HepG2 (cell line): ENCODE results near the gene POLR1D. TPM values are rescaled to one million over a fixed set of nuclear protein-coding genes. Genes with fewer than 3 reads are reported as not detected.
A peak's percentile ranks its signal among the peaks of the same experiment; 100 is the strongest.

Experiments
- BCL6 ChIP-seq: IDR thresholded peaks from 2 replicates; pipeline ENCODE4 v1.6.1; 2016; ENCODE audit warnings: missing genetic modification reagents, missing compliant biosample characterization
- CENPX ChIP-seq: sonication (generic); formaldehyde crosslinking; IDR thresholded peaks from 2 replicates; pipeline ENCODE4 v1.9.0; 2021; ENCODE audit warnings: mild to moderate bottlenecking, missing genetic modification reagents, moderate library complexity
- FOXK2 ChIP-seq: fragments of 450-650 bp; IDR thresholded peaks from 2 replicates; pipeline ENCODE4 v1.6.1; 2016
- GATA4 ChIP-seq: sonication (generic); IDR thresholded peaks from 2 replicates; pipeline ENCODE4 v1.6.1; 2016; ENCODE audit warnings: antibody characterized with exemption, low read depth, borderline replicate concordance
- HOXA3 ChIP-seq: sonication (generic); formaldehyde crosslinking; IDR thresholded peaks from 2 replicates; pipeline ENCODE4 v1.5.0; 2020; ENCODE audit warnings: missing genetic modification reagents
- IKZF4 ChIP-seq: sonication (generic); formaldehyde crosslinking; IDR thresholded peaks from 2 replicates; pipeline ENCODE4 v1.5.1; 2020; ENCODE audit warnings: borderline replicate concordance, mild to moderate bottlenecking, low read depth, missing genetic modification reagents; ENCODE audit errors: not compliant biosample characterization
- LCORL ChIP-seq, 2 experiments: fragments of 450-650 bp in 1 of 2; sonication (generic) in 1 of 2; formaldehyde crosslinking in 1 of 2; IDR thresholded peaks; 2 replicates each; pipeline versions ENCODE4 v1.5.0 to v1.6.1; 2017 to 2020; ENCODE audit warnings: antibody characterized with exemption in 1 of 2, missing genetic modification reagents in 1 of 2
- MYC ChIP-seq: sonication (generic); formaldehyde crosslinking; IDR thresholded peaks from 2 replicates; pipeline ENCODE4 v1.9.0; 2021; ENCODE audit warnings: missing genetic modification reagents, borderline replicate concordance
- REPIN1 ChIP-seq: sonication (generic); formaldehyde crosslinking; IDR thresholded peaks from 2 replicates; pipeline ENCODE4 v1.8.0; 2022; ENCODE audit warnings: missing genetic modification reagents, low read depth, mild to moderate bottlenecking, borderline replicate concordance
- SP140L ChIP-seq: sonication (generic); formaldehyde crosslinking; IDR thresholded peaks from 2 replicates; pipeline ENCODE4 v1.4.0; 2020; ENCODE audit warnings: missing genetic modification reagents, borderline replicate concordance
- TBL1XR1 ChIP-seq: fragments of 150-350 bp; IDR thresholded peaks from 2 replicates; pipeline ENCODE4 v1.6.1; 2014; ENCODE audit warnings: borderline replicate concordance, low read length; ENCODE audit not compliant: partially characterized antibody
- TGIF2 ChIP-seq: IDR thresholded peaks from 2 replicates; pipeline ENCODE4 v1.6.1; 2016; ENCODE audit warnings: control low read depth, missing compliant biosample characterization
- TSC22D2 ChIP-seq: sonication (generic); formaldehyde crosslinking; IDR thresholded peaks from 2 replicates; pipeline ENCODE4 v1.5.1; 2020; ENCODE audit warnings: missing genetic modification reagents, mild to moderate bottlenecking, borderline replicate concordance
- ZBTB3 ChIP-seq: sonication (generic); formaldehyde crosslinking; IDR thresholded peaks from 2 replicates; pipeline ENCODE4 v1.4.0; 2020; ENCODE audit warnings: low read depth, mild to moderate bottlenecking, moderate library complexity, missing genetic modification reagents, borderline replicate concordance
- ZBTB7A ChIP-seq: sonication (generic); formaldehyde crosslinking; IDR thresholded peaks from 2 replicates; pipeline ENCODE4 v1.8.0; 2022; ENCODE audit warnings: mild to moderate bottlenecking, missing genetic modification reagents
- ZC3H4 ChIP-seq: sonication (generic); formaldehyde crosslinking; IDR thresholded peaks from 2 replicates; pipeline ENCODE4 v1.4.0; 2020; ENCODE audit warnings: missing genetic modification reagents, borderline replicate concordance
- ZFP36 ChIP-seq: fragments of 150-350 bp; IDR thresholded peaks from 2 replicates; pipeline ENCODE4 v1.6.1; 2018; ENCODE audit warnings: borderline replicate concordance, low read length, low read depth; ENCODE audit not compliant: partially characterized antibody
- ZNF143 ChIP-seq: sonication (generic); formaldehyde crosslinking; IDR thresholded peaks from 2 replicates; pipeline ENCODE4 v1.4.0; 2020; ENCODE audit warnings: missing genetic modification reagents
- ZNF264 ChIP-seq: sonication (generic); formaldehyde crosslinking; IDR thresholded peaks from 2 replicates; pipeline ENCODE4 v1.4.0; 2020; ENCODE audit warnings: missing genetic modification reagents
- ZNF547 ChIP-seq: sonication (generic); formaldehyde crosslinking; IDR thresholded peaks from 2 replicates; pipeline ENCODE4 v1.5.1; 2020; ENCODE audit warnings: mild to moderate bottlenecking, missing genetic modification reagents
- ZNF563 ChIP-seq: sonication (generic); formaldehyde crosslinking; IDR thresholded peaks from 2 replicates; pipeline ENCODE4 v1.8.0; 2022; ENCODE audit warnings: mild to moderate bottlenecking, moderate library complexity, missing genetic modification reagents
- ZNF598 ChIP-seq: sonication (generic); formaldehyde crosslinking; IDR thresholded peaks from 2 replicates; pipeline ENCODE4 v1.5.1; 2020; ENCODE audit warnings: mild to moderate bottlenecking, missing genetic modification reagents, borderline replicate concordance
- polyA plus RNA-seq, 8 experiments: library from polyadenylated mRNA; depleted of rRNA in 3 of 8; stranded (reverse) in 7 of 8; unstranded in 1 of 8; fragments of >200 nt; fragmentation: Illumina TruSeq in 4 of 8; extraction: Trizol in 4 of 8; gene quantifications; 2 replicates each; pipeline versions ENCODE4 v1.2.1 to v1.2.3, GENCODE V29; 2011 to 2016; ENCODE audit warnings: low read depth in 4 of 8, missing spikeins in 1 of 8, mixed read lengths in 1 of 8; ENCODE audit not compliant: insufficient read depth in 1 of 8
- total RNA-seq, 5 experiments: library from RNA; depleted of rRNA; stranded (reverse); fragments of >200 nt; fragmentation: Illumina TruSeq; extraction: Trizol; gene quantifications; 2 replicates each; pipeline ENCODE4 v1.2.3, GENCODE V29; 2016; ENCODE audit warnings: low read depth in 1 of 5
- TF ChIP-seq, protein P1 (sequence below): sonication (generic); formaldehyde crosslinking; IDR thresholded peaks from 2 replicates; pipeline ENCODE4 v1.4.0; 2020; ENCODE audit warnings: missing genetic modification reagents
- TF ChIP-seq, protein P2 (sequence below): sonication (generic); formaldehyde crosslinking; IDR thresholded peaks from 2 replicates; pipeline ENCODE4 v1.9.0; 2021; ENCODE audit warnings: mild to moderate bottlenecking, missing genetic modification reagents

The POLR1D gene
- total and polyA plus RNA-seq, 2 of the 13 experiments (the other 11 are each of a cell fraction or from before 2014, with no cell fraction given), result 183 to 490 TPM

DNA sequence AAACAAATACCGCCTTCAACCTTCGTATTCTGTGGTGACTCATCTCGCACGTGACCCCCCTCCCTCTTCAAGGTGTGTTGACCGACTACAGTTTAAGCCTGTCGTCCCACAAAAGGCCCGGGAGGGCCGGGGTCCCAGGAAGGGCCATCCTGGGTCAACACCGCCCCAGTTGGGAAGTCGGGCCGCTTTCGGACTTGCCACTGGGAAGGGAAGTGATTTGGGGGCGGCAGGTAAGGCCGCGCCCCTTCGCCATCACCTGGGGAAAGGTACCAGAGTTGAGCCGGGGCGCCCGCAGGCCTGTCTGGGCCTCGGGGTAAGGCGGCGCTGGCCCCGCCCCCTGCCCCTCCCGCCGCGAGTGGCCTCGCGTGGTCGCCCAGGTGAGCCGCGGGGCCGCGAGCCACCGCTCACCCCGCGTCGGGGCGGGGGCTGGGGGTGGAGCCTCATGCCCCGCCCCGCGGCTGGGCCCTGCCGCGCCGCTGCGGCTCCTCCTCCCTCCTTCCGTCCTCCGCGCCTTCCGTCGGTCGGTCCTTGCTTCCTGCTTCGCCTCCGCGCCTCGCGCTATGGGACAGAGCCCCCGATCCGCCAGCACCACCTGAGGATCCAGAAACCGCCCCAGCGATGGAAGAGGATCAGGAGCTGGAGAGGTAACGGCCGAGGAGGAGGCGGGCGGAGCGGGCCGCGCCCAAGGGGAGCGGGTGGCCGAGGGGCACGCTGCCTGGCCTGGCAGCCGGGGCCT lies at the start of gene POLR1D (continued):
- no peak for TF ChIP-seq IKZF4 (CRISPR knock-in tag)
- TF ChIP-seq, protein P1, sequence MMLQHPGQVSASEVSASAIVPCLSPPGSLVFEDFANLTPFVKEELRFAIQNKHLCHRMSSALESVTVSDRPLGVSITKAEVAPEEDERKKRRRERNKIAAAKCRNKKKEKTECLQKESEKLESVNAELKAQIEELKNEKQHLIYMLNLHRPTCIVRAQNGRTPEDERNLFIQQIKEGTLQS (CRISPR knock-in tag), result peak; percentile 63; the same call in 1 of the 2 replicates
- TF ChIP-seq ZNF547, result no peak; the same call in none of the 2 replicates
- TF ChIP-seq MYC (CRISPR knock-in tag), result peak; percentile 88
- TF ChIP-seq ZNF264, result no peak
- no peak for TF ChIP-seq SP140L (CRISPR knock-in tag)
- no peak for TF ChIP-seq CENPX (CRISPR knock-in tag)
- TF ChIP-seq ZNF598 (CRISPR knock-in tag), result no peak
- peak; percentile 78; the same call in 1 of the 2 replicates for TF ChIP-seq ZNF563
- TF ChIP-seq ZBTB7A (CRISPR knock-in tag), result no peak; the same call in 1 of the 2 replicates
- TF ChIP-seq, protein P2, sequence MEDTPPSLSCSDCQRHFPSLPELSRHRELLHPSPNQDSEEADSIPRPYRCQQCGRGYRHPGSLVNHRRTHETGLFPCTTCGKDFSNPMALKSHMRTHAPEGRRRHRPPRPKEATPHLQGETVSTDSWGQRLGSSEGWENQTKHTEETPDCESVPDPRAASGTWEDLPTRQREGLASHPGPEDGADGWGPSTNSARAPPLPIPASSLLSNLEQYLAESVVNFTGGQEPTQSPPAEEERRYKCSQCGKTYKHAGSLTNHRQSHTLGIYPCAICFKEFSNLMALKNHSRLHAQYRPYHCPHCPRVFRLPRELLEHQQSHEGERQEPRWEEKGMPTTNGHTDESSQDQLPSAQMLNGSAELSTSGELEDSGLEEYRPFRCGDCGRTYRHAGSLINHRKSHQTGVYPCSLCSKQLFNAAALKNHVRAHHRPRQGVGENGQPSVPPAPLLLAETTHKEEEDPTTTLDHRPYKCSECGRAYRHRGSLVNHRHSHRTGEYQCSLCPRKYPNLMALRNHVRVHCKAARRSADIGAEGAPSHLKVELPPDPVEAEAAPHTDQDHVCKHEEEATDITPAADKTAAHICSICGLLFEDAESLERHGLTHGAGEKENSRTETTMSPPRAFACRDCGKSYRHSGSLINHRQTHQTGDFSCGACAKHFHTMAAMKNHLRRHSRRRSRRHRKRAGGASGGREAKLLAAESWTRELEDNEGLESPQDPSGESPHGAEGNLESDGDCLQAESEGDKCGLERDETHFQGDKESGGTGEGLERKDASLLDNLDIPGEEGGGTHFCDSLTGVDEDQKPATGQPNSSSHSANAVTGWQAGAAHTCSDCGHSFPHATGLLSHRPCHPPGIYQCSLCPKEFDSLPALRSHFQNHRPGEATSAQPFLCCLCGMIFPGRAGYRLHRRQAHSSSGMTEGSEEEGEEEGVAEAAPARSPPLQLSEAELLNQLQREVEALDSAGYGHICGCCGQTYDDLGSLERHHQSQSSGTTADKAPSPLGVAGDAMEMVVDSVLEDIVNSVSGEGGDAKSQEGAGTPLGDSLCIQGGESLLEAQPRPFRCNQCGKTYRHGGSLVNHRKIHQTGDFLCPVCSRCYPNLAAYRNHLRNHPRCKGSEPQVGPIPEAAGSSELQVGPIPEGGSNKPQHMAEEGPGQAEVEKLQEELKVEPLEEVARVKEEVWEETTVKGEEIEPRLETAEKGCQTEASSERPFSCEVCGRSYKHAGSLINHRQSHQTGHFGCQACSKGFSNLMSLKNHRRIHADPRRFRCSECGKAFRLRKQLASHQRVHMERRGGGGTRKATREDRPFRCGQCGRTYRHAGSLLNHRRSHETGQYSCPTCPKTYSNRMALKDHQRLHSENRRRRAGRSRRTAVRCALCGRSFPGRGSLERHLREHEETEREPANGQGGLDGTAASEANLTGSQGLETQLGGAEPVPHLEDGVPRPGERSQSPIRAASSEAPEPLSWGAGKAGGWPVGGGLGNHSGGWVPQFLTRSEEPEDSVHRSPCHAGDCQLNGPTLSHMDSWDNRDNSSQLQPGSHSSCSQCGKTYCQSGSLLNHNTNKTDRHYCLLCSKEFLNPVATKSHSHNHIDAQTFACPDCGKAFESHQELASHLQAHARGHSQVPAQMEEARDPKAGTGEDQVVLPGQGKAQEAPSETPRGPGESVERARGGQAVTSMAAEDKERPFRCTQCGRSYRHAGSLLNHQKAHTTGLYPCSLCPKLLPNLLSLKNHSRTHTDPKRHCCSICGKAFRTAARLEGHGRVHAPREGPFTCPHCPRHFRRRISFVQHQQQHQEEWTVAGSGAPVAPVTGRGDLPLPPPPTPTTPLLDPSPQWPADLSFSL, result 0 out of 2 replicates have a peak, but pooled peaks have one; percentile 34
- no peak for TF ChIP-seq ZC3H4
- no peak for TF ChIP-seq TBL1XR1
- TF ChIP-seq REPIN1 (CRISPR knock-in tag), result peak; percentile 66
- TF ChIP-seq ZBTB3 (CRISPR knock-in tag), result peak; percentile 44; the same call in 1 of the 2 replicates
- no peak for TF ChIP-seq ZFP36
- peak; percentile 62; the same call in 1 of the 2 replicates for TF ChIP-seq HOXA3 (CRISPR knock-in tag)
- peak; percentile 71; the same call in 1 of the 2 replicates for TF ChIP-seq TSC22D2 (CRISPR knock-in tag)
- 0 out of 2 replicates have a peak, but pooled peaks have one; percentile 24 for TF ChIP-seq TGIF2 (CRISPR knock-in tag)
- TF ChIP-seq BCL6 (CRISPR knock-in tag), result no peak
- no peak for TF ChIP-seq LCORL (IDR thresholded peaks at IDR 0.05)
- TF ChIP-seq LCORL (CRISPR knock-in tag; IDR thresholded peaks at IDR 0.05), result peak; percentile 58; the same call in 1 of the 2 replicates
- no peak for TF ChIP-seq GATA4
- TF ChIP-seq FOXK2, result no peak
- no peak for TF ChIP-seq ZNF143 (CRISPR knock-in tag)
